ENCODE results near the gene TXNL4A.

Gene TXNL4A

DNA sequence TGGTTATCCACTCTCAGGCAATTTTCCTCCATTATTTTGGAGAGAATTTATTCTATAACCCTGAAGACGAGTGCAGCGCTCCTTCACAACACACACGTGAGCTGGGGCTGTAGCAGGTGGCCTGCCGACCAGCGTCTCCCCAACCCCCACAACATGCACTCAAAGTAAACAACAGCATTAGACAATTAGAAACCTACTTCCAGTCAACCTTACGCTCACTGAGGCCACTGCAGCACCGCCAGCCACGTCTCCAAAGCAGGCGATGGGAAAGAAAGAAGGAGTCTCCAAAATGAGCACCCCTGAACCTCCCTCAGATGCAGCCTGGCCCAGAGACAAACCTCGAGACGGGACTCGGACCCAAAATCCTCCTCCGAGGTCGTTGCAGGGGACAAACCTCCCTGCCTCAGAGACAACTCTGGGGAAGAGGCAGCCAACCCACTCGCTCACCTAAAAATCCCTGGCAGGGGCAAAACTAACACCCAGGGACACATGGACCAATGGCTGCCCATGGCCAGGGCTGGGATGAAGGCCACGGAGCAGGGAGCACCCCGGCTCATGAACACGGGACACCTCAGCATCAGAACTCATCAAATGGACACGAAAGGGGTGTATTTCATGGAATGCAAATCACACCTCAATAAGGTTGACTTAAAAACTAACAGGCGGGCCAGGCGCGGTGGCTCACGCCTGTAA, 39.5 kb downstream of the TXNL4A start:
- no peak for DNase-seq (ENCODE audit: low spot score)

DNA sequence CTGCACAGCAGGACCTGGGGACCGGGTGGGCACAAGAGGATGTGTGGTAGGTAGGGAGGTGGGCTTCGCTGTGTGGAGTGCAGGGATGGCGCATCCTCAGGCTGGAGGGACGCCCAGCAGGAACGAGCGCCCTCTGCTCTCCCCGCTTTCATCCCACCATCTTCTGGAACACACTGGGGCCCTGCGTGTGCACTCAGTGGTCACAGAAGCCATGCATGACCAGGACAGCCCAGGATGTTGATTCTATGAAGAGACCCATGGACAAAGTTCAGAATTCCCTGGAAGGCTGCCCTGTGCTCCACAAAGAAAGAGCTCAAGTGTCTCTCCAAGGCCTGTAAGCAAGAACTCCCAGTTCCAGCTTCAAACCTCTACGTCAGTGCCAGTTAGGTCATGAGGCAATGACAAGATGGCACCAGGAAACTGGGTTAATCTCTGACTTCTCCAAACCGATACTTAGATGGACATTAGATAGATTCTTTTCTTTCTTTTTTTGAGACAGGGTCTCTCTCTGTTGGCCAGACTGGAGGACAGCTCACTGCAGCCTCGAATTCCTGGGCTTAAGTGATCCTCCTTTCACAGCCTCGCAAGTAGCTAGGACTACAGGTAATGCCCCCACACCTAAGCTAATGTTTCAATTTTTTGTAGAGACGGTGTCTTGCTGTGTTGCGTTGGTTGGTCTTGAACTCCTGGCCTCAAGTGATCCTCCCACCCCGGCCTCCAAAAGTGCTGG, 40.3 kb downstream of the TXNL4A start:
- DNase-seq (ENCODE audit: low spot score), result no peak

DNA sequence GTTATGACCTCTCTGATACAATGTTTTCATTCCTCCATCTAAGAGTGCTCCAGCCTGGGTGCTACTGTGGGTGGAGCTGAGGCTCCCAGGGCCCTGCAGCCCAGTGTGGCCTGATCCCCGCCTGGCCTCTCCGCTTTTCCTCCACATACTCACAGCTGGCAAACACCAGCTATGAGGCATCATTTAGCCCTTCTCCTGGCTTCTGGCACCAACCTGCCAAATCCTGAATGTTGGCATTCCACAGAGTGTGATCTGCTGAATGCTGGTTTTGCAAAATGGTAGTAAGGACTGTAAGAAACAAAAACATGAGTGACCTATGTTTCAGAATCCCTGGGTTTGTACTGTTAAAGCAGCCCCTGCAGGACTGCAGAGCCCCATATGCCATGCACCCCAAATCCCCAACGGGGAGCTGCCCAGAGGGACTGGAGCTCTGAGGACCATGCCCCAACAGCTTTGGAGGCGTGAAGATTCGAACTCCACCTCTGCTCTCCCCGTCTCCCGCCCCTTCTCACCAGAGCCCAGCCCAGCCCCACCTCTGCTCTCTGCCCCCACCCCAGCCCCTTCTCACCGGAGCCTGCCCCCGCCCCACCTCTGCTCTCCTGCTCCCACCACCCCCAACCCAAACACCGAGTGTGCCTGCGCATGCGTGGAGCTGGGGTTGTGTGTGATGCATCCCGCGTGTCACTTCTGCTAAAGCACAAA, 41.2 kb downstream of the TXNL4A start:
- peak; percentile 29 for DNase-seq (ENCODE audit: low spot score)

DNA sequence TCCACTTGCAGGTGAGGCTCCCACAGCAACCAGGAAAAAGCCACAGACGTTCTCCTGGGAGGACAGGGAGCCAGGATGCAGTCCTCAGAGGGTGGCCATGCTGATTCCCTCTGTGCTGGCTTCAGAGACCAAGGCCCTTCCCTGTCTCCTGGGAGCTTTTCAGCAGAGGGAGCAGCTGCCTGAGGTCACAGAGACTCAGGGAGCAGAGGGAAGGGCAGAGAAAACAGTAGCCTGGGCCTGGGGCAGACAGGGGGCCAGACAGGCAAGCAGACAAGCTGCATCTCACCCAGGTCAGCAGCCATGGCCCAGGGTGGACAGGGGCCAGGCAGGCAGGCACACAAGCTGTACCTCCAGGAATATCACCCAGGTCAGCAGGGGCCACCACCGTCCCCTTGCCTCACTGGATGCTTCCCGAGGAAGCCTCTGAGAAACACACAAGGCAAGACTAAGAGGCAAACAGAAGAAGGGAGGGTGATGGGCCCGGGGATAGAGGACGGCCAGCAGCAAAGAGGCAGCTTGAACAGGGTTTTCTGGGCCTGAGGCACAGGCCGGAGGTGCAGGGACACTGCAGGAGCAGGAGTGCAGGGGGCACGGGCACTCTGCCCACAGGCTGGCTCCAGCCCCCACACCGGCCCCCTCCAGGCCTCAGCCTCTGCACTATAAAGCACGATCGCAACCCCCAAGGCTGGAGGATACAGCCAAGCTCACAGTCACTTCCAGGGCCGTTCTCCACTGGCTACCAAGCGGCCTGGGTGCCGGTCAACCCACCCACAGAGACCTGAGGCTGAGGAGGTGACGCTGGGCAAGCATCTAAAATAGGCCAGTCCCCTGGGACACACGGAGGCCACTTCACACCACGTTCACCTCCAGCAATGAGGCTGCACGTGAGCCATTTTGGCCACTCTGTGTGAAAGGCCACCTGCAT, 43.0 kb downstream of the TXNL4A start:
- DNase-seq (ENCODE audit: low spot score), result no peak

DNA sequence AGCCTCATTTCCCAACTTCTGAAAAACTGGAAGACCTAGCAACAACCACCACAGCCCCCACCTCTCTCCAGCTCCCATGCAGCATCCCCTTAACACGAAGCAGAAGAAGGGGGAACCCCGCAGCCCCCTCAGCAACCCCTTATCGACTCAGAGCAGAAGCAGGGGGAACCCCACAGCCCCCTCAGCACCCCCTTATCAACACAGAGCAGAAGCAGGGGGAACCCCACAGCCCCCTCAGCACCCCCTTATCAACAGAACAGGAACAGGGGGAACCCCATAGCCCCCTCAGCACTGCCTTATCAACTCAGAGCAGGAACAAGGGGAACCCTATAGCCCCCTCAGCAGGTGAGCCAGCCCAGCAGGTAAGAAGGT, 43.6 kb downstream of the TXNL4A start:
- no peak for DNase-seq (ENCODE audit: low spot score)

DNA sequence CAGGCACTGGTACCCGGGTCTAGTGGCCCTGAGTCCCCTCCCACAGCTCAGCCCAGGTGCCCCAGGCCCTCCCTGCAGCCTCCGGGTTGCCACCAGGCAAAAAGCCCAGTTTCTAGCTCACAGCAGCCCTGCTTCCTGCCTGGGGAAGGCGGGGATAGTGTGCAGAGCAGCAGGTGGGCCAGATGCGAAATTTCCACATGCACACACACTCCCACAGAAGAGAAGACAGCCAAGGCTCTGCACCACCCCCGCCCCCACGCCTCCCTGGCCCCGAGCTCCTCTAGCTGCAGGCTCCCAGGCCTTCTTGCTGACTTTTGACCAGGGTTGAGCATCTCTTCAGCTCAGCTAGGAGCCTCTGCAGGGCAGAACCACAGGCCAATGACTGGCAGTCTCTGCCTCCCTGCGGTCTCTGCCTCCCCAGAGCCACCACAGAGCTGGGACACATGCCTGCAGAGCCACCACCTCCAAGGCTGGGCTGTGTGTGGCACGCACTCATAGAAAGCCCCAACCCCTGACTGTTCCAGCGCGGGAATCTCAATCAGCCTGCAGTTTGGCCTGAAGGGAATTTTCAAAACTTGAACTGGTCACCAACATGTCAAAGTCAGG, 44.1 kb downstream of the TXNL4A start:
- no peak for DNase-seq (ENCODE audit: low spot score)

DNA sequence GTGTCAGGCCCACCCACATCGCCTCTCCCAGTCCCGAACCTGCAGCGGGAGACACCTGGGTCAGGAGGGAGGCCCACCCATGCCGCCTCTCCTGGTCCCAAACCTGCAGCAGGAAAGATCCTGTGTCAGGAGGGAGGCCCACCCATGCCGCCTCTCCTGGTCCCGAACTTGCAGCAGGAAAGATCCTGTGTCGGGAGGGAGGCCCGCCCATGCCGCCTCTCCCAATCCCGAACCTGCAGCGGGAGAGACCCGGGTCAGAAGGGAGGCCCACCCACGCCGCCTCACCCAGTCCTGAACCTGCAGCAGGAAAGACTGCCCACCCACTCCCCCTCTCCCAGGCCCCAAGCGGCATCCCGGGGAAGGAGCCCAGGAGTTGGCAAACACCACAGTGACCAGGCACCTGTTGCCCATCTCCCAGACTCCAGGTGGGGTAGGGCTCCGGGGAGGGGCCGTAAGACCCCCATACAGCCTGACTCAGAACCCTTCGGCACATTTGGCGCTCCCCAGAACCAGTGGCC, 44.7 kb downstream of the TXNL4A start:
- DNase-seq (ENCODE audit: low spot score), result no peak

DNA sequence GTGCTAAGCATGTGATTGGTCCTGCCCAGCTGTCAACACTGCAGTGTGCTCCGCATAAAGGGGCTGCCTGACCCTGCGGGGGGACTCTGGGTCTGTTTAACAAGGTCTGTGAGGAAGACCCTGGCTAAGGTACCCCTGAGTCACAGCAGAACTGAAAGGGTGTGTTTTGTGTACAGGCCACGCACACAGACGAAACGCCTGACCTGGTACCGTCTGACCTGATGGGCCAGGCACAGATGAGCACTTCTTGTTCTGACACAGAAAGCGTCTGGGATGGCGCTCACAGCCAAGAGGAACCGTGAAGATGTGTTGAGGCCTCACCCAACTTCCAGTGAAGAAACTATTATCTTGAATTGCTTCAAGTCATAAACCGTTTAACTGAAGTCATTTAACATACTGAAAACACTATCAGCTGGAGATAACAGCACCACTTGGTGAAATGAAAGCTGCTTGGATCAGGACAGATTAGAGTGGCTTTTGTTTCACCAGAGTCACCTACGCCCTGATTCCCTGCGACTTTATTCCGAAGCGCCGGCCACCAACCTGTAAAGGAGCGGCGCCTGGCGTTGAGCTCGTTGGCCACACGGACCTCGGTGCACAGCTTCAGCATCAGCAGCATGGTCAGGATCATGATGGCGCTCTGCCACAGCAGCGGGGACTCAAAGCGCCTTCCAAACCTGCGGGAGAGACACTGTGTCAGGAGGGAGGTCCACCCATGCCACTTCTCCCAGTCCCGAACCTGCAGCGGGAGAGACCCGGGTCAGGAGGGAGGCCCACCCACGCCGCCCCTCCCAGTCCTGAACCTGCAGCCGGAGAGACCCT, 45.4 kb downstream of the TXNL4A start:
- DNase-seq (ENCODE audit: low spot score), result no peak

DNA sequence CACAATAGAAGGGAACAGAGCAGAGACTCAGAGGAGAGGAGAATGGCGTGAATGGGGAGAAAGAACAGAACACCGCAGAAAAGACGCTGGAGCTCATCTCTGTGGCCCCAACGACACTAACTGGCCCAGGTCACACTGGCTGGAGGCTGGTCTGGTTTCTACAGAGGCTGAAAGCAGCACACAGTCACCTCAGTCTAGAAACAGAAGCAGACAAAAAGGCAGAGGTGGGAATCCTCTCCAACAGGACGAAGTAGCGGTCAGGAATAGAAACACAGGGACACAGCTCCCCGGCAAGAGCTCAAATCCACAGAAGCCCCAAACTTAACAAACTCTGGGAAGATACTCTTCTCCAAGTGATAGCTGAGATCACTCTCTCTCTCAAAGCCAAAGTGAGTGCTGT, 46.2 kb downstream of the TXNL4A start:
- DNase-seq (ENCODE audit: low spot score), result no peak

DNA sequence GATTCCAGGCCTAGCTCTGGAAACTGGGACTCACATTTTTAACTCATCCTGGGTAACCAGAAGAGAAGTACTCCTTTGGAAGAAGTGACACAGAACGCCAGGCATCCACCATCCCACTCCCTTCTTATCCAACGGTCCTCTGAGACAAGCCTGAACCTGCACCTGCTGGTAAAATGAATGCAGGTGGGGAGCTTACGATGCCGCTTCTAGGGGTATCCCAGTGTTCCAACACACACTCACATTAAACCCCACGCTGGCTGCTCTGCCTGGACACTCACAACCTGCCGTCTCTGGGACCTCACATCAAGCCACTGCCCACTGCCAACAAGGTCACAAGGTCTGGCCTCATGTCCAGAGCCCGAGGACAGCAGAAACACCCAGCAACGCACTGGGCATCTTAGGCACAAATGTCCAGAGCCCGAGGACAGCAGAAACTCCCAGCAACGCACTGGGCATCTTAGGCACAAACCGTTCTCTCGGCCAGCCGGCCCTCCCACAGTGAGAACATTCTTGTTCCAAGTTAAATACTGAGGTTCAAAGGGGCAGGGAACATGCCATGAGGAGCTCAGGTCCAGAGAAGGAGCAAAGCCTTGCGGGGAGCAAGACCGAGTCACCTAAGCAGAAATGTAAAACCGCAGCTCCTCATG, 46.8 kb downstream of the TXNL4A start:
- DNase-seq (ENCODE audit: low spot score), result no peak

DNA sequence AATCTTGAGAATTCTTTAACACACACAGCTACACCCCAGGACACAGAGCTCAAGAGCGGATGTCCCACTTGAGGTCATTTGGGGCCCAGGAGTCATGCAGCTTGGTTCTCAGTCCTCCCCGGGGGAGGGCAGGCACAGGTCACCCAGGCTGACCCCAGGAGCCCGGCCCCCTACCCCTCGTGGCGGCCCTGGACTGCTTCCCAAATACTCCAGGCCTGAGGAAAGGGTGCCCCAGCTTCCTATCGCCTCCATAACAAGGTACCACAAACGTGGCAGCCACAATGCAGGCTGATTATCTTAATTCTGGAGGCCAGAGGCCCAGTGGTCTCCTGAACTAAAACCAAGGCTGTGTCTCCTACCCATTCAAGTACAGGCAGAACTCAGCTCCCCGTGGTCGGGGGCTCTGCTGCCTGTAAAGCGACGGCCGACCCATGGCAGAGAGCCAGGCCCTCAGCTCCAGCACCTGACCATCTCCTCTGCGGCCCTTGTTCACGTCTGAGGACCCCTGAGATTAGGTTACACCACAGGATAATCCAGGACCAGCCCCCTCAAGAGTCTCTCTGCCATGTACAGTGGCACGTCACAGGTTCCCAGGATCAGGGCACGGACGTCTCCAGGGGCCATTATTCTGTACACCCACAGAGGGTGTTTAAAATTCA, 47.4 kb downstream of the TXNL4A start:
- no peak for DNase-seq (ENCODE audit: low spot score)

DNA sequence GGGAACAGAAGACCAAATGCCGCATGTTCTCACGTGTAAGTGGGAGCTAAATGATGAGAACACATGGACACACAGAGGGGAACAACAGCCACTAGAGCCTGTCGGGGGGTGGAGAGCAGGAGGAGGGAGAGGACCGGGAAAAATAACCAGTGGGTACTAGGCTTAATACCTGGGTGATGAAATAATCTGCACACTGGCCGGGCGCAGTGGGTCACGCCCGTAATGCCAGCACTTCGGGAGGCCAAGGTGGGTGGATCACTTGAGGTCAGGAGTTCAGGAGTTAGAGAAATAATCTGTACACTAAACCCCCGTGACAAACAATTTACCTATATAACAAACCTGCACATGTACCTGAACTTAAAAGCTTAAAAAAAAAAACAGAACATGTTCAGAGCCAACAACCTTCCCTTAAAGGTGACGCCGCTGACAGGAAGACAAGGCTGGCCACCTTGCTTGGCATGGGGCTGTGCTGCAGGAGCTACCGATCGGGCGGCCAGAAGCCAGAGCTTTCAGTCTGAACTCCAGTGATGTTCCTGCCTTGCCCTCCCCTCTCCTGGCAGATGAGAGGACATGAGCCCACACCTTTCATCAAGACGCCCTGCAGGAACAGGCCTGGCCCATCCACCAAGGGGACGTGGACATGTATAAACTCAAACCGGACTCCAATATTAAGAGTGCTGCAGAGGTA, 48.1 kb downstream of the TXNL4A start:
- DNase-seq (ENCODE audit: low spot score), result no peak

DNA sequence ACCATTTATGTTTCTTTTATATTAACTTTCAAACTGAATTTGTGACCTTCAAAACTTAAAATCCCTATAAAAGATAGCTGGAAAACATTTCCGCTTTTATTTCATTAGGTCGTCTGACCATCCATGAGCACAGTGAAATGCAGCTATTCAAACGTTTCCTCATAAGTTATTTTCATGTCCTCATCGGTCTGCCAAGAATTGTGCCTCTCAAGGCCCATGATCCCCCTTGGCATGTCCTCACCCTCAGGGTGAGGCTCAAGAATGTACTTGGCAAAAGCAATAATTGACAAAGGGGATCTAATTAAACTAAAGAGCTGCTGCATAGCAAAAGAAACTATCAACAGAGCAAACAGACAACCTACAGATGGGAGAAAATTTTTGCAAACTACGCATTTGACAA, 49.3 kb downstream of the TXNL4A start:
- DNase-seq (ENCODE audit: low spot score), result no peak

DNA sequence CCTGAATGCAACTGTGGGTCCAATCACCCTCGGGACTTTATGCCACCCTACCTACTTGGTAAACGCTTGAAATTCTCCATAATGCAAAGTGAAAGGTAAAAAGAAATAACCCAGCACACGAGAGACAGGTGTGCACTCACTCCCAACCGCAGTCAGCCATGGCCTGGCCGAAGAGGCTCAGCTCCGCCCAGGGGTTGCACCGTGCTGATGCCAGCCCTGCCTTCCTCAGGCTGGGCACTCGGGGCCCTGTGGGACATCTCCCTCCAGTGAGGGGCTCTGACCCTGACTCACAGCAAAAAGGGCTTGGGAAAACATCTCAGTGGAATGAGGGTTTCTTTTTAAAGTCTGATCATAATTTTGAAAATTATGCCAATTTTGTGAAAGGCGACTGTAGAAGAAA, 50.2 kb downstream of the TXNL4A start:
- DNase-seq (ENCODE audit: low spot score), result no peak

DNA sequence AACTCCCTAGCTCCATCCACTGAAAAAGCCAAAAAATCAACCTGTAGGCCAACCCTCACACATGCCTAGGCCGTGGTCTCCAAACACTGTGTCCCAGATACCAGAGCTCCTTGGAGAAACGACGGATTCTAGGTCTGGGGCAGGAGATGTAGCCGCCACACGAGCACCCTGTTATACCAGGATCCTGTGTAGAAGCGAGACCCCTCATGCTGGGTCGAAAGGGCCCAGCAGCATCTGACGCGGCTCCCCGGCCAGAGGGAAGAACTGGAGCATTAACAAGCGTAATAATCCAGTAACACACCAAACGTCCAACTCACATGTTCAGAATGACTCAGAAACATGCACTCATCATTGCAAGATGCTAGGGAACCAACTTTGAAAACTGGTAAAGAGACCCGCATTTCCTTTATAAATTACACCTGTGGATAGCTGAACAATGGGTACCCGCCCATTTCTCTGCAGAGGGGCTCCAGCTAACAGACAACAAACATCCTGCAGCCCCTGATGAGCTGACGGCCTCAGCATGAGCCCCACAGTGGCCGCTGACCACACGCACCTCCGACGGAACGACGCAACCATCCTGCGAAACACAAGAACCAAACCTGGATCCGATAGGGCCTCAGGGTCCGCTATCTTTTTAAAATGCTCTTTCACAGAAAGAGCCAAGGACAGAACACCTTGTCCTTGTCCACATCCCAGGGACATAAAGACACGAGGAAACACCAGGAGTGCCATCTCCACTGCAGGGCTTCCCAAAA, 51.1 kb downstream of the TXNL4A start:
- no peak for DNase-seq (ENCODE audit: low spot score)

DNA sequence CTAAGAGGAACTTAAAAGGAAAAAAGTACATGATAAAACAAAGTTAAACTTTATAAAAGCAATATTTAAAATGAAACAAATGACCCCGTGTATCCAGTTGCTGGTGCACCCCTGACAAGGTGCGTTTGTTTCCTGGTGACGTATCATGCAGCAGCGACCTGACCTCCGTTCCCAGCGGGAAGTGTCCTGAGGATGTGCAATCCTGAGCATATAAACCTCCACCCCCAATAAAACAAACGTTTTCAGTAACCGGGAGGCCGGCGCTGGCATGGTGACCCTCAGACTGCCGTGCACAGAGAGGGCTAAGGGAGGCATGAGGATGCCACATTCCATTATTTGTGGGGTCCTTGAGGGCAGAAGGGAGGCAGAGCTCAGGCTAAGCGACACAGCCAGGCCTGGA, 51.7 kb downstream of the TXNL4A start:
- DNase-seq (ENCODE audit: low spot score), result no peak

DNA sequence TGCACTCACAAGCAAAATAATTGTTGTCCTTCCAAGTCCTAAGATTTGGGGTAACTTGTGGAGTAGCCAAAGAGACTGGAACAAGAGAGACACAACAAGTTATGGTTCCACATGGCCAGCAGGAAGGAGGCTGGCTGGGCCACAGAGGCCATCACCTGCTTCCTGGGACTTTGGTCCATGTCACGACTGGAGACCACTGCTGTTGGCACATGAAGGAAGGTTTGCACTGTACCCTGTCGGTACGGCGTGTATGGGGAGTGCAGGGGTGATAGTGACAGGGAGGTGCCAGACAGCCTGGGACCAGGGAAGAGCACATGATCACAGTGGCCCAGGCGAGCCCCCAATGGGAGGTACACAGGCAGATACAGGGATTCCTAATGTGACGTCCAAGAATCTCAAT, 52.4 kb downstream of the TXNL4A start:
- DNase-seq (ENCODE audit: low spot score), result no peak

DNA sequence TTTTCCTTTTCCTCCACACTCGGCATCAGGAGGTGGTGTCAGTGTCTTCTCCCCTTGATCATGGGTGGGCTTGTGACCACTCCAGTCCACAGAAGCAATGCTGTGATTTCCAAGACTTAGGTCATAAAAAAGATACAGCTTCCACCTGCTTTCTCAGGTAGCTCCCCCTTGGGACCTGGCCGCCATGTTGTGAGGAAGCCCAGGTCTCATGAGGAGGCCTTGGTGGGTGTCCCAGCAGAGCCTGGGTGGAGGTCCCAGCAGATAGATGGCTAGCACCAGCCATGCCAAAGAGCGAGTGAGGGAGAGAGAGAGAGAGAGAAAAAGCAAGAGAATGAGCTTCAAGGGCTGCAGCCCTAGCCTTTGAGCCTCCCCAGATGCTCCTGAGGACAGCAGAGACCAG, 52.9 kb downstream of the TXNL4A start:
- no peak for DNase-seq (ENCODE audit: low spot score)
